Bronchial epithelial cell (primary cell): ENCODE measurements around the gene TMEM51. TPM values are rescaled to one million over a fixed set of nuclear protein-coding genes. Genes with fewer than 3 reads are reported as not detected.
A peak's percentile ranks its signal among the peaks of the same experiment; 100 is the strongest.

ENCODE experiments used
- DNase-seq: peaks from one replicate; pipeline ENCODE4 v3.0.0-alpha.2; 2010; ENCODE audit warnings: low read depth
- FAIRE-seq: peaks from 2 replicates; lab custom pipeline; 2011; peaks lifted over from hg19 to GRCh38; lab: Jason Lieb, UNC
- H3K27me3 ChIP-seq: 2 replicates; pipeline ENCODE4 v1.5.1; 2011; ENCODE audit warnings: low read length; ENCODE audit not compliant: control insufficient read depth, insufficient read depth
- H3K36me3 ChIP-seq: 2 replicates; pipeline ENCODE4 v1.5.1; 2011; ENCODE audit warnings: low read length; ENCODE audit not compliant: control insufficient read depth, insufficient read depth
- H3K4me3 ChIP-seq: 2 replicates; pipeline ENCODE4 v1.5.1; 2011; ENCODE audit warnings: mild to moderate bottlenecking, low read depth, low read length, control low read depth
- total RNA-seq: library from RNA; depleted of rRNA; stranded (reverse); fragments of >200 nt; gene quantifications from 2 replicates; pipeline ENCODE4 v1.2.1, GENCODE V29; 2014
- TF ChIP-seq, protein P1 (sequence below): IDR thresholded peaks from 2 replicates; pipeline ENCODE4 v1.5.1; 2011; ENCODE audit warnings: mild to moderate bottlenecking, moderate library complexity, low read length, control low read depth, inconsistent platforms; ENCODE audit not compliant: insufficient read depth, severe bottlenecking

Gene TMEM51
- total RNA-seq, 1 donor from 2014 or later = 5.3 TPM

GRCh38 chr1:15137809-15138208, 15.7 kb upstream of the TMEM51 start:
- Histone ChIP-seq H3K4me3 (no peak overlapping the region), H3K27me3 (no peaks in the 10 kb centered on the region), H3K36me3 (no peaks in the 10 kb centered on the region)
- DNase-seq = no peak
- FAIRE-seq = no peak
- TF ChIP-seq, protein P1, sequence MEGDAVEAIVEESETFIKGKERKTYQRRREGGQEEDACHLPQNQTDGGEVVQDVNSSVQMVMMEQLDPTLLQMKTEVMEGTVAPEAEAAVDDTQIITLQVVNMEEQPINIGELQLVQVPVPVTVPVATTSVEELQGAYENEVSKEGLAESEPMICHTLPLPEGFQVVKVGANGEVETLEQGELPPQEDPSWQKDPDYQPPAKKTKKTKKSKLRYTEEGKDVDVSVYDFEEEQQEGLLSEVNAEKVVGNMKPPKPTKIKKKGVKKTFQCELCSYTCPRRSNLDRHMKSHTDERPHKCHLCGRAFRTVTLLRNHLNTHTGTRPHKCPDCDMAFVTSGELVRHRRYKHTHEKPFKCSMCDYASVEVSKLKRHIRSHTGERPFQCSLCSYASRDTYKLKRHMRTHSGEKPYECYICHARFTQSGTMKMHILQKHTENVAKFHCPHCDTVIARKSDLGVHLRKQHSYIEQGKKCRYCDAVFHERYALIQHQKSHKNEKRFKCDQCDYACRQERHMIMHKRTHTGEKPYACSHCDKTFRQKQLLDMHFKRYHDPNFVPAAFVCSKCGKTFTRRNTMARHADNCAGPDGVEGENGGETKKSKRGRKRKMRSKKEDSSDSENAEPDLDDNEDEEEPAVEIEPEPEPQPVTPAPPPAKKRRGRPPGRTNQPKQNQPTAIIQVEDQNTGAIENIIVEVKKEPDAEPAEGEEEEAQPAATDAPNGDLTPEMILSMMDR = no peak

GRCh38 chr1:15139654-15140350, 13.7 kb upstream of the TMEM51 start:
- Histone ChIP-seq H3K4me3 (no peak overlapping the region), H3K27me3 (no peaks in the 10 kb centered on the region), H3K36me3 (no peaks in the 10 kb centered on the region)
- FAIRE-seq (no peak), DNase-seq (peak; percentile 41)
- TF ChIP-seq, protein P1 = no peak

DNA sequence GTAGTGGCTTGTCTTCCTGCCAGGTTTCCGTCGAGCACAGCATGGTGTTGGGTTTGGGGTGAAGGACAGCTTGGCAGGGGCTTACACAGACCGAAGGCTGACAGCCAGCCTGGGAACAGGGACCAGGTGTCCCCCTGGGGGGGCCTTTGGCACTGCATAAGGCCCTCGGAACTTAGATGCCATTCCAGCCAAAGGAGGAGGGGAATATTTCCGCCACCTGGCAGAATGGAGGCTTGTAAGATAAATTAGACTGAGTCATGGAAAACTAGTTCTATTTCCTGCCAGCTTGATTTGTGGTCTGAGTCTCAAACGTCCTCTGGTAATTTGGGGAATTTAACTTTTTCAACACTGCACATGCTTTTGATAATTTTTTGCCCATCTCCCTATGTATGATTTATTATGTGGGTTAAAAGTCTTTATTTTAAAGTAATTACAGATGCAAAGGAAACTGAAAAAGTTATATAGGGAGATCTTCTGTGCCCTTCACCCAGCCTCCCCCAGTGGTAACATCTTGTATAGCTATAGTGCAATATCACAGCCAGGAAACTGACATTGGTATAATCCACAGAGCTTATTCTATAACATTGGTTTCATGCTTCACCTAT, 11.5 kb upstream of the TMEM51 start:
- H3K4me3 ChIP-seq = no peak overlapping the region
- no peaks in the 10 kb centered on the region for H3K27me3 ChIP-seq
- peak; percentile 37 for DNase-seq
- no peak for FAIRE-seq
- H3K36me3 ChIP-seq = no peaks in the 10 kb centered on the region
- TF ChIP-seq, protein P1 = no peak

GRCh38 chr1:15145327-15145726, 8.2 kb upstream of the TMEM51 start:
- no peak overlapping the region for H3K4me3 ChIP-seq
- TF ChIP-seq, protein P1 = no peak
- no peak for FAIRE-seq
- no peaks in the 10 kb centered on the region for H3K27me3 ChIP-seq
- H3K36me3 ChIP-seq = no peaks in the 10 kb centered on the region
- no peak for DNase-seq

- FAIRE-seq = peak; percentile 79
Observed at GRCh38 chr1:15146142-15146680, 7.3 kb upstream of the TMEM51 start.

More at GRCh38 chr1:15146142-15146680, 7.3 kb upstream of the TMEM51 start:
- Histone ChIP-seq H3K27me3 (no peaks in the 10 kb centered on the region), H3K36me3 (no peaks in the 10 kb centered on the region), H3K4me3 (no peak overlapping the region)
- TF ChIP-seq, protein P1 = no peak
- no peak for DNase-seq
